ENCODE measurements around the gene PPARD.

The PPARD gene

DNA sequence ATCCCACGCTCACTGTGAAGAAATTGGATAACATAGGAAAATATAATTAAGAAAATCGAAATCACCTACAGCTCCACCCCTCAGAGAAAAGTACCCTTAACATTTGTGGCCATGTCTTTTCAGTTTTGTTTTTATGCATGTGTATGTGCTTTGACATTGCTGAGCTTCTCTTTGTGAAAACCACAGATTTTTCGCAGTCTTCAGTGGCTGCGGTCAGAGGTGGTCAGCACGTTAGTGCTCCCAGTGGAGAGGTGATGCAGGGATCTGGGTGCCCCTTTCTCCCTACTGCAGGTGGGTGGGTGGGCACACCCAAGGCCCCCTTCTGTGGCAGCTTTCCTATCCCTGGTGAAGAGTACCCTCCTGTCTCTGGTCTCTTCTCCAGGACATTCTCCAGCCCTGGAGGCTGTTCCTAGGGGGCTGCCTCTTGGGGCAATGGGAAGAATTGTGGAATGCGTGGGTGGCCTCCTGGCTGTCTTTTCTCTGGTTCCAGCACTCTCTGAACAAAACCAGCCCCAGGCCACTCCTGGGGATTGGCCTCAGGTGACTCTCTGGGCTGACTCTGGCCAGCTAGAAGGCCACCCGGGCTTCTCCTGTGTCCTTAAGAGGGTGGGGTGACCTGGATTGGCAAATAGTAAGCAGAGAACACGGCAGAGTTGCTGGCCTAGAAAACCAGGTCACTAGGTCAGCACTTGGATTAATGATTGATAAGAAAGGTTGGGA, 59.9 kb downstream of the PPARD start:
- TF ChIP-seq, protein P1, sequence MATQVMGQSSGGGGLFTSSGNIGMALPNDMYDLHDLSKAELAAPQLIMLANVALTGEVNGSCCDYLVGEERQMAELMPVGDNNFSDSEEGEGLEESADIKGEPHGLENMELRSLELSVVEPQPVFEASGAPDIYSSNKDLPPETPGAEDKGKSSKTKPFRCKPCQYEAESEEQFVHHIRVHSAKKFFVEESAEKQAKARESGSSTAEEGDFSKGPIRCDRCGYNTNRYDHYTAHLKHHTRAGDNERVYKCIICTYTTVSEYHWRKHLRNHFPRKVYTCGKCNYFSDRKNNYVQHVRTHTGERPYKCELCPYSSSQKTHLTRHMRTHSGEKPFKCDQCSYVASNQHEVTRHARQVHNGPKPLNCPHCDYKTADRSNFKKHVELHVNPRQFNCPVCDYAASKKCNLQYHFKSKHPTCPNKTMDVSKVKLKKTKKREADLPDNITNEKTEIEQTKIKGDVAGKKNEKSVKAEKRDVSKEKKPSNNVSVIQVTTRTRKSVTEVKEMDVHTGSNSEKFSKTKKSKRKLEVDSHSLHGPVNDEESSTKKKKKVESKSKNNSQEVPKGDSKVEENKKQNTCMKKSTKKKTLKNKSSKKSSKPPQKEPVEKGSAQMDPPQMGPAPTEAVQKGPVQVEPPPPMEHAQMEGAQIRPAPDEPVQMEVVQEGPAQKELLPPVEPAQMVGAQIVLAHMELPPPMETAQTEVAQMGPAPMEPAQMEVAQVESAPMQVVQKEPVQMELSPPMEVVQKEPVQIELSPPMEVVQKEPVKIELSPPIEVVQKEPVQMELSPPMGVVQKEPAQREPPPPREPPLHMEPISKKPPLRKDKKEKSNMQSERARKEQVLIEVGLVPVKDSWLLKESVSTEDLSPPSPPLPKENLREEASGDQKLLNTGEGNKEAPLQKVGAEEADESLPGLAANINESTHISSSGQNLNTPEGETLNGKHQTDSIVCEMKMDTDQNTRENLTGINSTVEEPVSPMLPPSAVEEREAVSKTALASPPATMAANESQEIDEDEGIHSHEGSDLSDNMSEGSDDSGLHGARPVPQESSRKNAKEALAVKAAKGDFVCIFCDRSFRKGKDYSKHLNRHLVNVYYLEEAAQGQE (IDR thresholded peaks at IDR 0.05; ENCODE audit: low read depth): no peak
- no peak for TF ChIP-seq NFIC (IDR thresholded peaks at IDR 0.05)

DNA sequence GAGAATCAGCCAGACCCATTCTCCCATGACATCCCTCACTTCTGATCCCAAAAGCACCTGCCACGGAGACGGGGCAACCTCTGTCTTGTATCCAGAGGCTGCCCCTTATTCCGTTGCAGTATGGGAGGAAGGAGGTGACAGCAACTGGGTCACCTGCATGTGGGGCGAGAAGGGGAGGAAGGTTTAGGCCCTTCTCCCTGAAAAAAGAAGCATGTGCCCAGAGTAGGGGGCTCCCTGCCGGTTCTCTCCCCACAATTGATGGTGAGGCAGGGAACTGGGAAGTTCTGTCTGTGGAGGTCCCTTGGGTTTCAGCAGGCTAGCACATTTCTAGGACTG, 60.5 kb downstream of the PPARD start:
- TF ChIP-seq, protein P2, sequence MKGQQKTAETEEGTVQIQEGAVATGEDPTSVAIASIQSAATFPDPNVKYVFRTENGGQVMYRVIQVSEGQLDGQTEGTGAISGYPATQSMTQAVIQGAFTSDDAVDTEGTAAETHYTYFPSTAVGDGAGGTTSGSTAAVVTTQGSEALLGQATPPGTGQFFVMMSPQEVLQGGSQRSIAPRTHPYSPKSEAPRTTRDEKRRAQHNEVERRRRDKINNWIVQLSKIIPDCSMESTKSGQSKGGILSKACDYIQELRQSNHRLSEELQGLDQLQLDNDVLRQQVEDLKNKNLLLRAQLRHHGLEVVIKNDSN (IDR thresholded peaks at IDR 0.05): no peak
- TF ChIP-seq YY1 (IDR thresholded peaks at IDR 0.05; ENCODE audit: low read depth): no peak
- no peak for TF ChIP-seq NFIC (IDR thresholded peaks at IDR 0.05)
- TF ChIP-seq RAD21 (IDR thresholded peaks at IDR 0.05; ENCODE audit: low read depth): no peak
- TF ChIP-seq CREB1 (IDR thresholded peaks at IDR 0.05; ENCODE audit: low read depth): no peak
- TF ChIP-seq, protein P1 (IDR thresholded peaks at IDR 0.05; ENCODE audit: low read depth): no peak

DNA sequence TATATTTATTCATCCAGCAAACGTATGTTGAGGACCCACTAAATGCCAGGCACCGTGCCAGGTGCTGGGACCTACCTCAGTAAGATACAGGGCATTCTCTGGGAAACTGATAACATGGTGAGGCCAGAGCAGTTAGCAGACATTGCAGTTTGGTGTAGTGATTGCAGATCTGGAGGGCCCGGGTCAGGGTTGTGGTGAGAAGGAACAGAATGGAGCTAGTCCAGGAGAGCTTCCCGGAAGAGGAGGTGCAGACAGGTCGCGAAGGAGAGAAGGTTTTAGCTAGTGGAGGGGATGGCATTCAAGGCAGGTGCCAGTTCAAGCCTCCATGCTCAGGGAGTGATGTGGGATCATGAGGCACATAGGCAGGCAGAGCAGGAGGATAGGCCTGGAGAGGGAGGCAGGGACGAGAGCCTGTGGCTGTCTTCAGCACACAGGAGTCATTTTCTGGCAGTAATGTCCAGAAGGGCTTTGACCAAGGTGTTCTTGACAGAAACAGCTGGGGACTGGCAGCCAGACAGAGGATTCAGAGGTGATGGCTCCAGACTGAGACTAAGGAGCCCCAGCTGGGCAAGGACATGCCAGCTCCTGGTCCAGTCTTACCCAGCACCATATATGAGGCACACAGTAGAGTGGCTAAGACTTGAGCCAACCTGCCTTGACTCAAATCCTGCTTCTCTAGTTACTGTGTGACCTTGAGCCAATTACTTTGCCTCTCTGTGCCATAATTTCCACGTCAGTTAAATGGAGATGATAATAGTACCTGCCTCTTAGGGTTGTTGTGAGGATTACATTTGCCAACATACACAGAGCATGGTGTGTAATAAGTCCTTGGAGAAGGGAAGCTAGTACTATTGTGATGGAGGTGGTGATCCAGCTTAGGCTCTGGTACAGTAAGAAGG, 61.4 kb downstream of the PPARD start:
- TF ChIP-seq TEAD4 (IDR thresholded peaks at IDR 0.05) (no peak), RAD21 (IDR thresholded peaks at IDR 0.05; ENCODE audit: low read depth) (no peak)

DNA sequence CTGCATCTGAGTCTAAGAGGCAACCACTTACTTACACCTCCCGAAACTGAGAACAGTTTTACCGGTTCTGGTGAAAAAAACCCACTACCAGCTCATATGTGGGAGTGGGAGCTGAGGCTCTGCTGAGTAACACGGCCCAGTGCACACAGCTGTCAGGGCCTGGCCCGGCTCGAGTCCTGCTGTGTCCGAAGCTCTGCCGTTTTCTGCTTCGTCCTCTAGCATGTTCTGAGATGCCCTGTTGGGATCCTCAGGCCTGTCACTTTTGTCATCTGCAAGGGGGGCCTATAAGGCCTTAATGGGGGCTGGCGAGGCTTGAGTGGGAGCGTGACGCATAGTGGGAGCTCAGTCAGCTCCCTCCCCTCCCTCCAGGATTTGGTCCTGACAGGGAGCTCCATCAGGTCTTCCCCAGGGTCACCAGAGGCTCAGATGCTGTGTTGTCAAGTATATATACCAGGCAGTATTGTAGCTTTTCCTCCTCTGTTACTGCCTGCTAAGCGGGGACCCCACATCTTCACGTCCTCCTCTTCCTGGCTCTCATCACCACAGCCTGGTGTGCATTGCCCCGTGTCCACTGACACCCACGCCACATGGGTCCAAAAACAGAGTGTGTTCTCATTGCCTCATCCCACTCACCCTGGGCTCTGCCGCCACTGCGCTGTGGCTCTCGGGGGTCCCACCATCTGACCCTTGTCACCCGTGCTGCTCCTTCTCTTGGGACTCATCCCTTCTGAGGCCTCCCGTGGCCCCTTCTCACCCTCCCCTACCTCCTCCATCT, 64.5 kb downstream of the PPARD start:
- no peak for TF ChIP-seq TCF12 (IDR thresholded peaks at IDR 0.05; ENCODE audit: low read depth)
- TF ChIP-seq EGR1 (IDR thresholded peaks at IDR 0.05): no peak
- no peak for TF ChIP-seq CEBPB (IDR thresholded peaks at IDR 0.05)
- no peak for TF ChIP-seq ZBTB7A (IDR thresholded peaks at IDR 0.05; ENCODE audit: low read depth)
- TF ChIP-seq, protein P1 (IDR thresholded peaks at IDR 0.05; ENCODE audit: low read depth): no peak
- TF ChIP-seq FOXM1 (IDR thresholded peaks at IDR 0.05; ENCODE audit: borderline replicate concordance, low read depth): no peak
- no peak for TF ChIP-seq TAF1 (IDR thresholded peaks at IDR 0.05; ENCODE audit: low read depth)
- no peak for TF ChIP-seq CREB1 (IDR thresholded peaks at IDR 0.05; ENCODE audit: low read depth)
- no peak for TF ChIP-seq NFIC (IDR thresholded peaks at IDR 0.05)
- TF ChIP-seq, protein P2 (IDR thresholded peaks at IDR 0.05): no peak
- TF ChIP-seq TEAD4 (IDR thresholded peaks at IDR 0.05): no peak
- no peak for TF ChIP-seq EP300 (IDR thresholded peaks at IDR 0.05; ENCODE audit: borderline replicate concordance)
- TF ChIP-seq YY1 (IDR thresholded peaks at IDR 0.05; ENCODE audit: low read depth): no peak
- TF ChIP-seq, protein P3, sequence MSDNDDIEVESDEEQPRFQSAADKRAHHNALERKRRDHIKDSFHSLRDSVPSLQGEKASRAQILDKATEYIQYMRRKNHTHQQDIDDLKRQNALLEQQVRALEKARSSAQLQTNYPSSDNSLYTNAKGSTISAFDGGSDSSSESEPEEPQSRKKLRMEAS (IDR thresholded peaks at IDR 0.05): no peak
- TF ChIP-seq RAD21 (IDR thresholded peaks at IDR 0.05; ENCODE audit: low read depth): no peak
